Ishikawa (cell line): ENCODE measurements around the gene DTD1.

Experiments used
- CEBPB ChIP-seq: IDR thresholded peaks from 2 replicates; pipeline ENCODE4 v1.6.1; 2012
- CREB1 ChIP-seq: IDR thresholded peaks from 2 replicates; pipeline ENCODE4 v1.6.1; 2012; ENCODE audit warnings: low read depth
- EP300 ChIP-seq: IDR thresholded peaks from 2 replicates; pipeline ENCODE4 v1.6.1; 2012; ENCODE audit warnings: borderline replicate concordance
- RAD21 ChIP-seq: IDR thresholded peaks from 2 replicates; pipeline ENCODE4 v1.6.1; 2012; ENCODE audit warnings: low read depth
- USF1 ChIP-seq: IDR thresholded peaks from 2 replicates; pipeline ENCODE4 v1.6.1; 2012
- YY1 ChIP-seq: IDR thresholded peaks from 2 replicates; pipeline ENCODE4 v1.6.1; 2012; ENCODE audit warnings: low read depth
- ZBTB7A ChIP-seq: IDR thresholded peaks from 2 replicates; pipeline ENCODE4 v1.6.1; 2012; ENCODE audit warnings: low read depth
- TF ChIP-seq, protein P1 (sequence below): IDR thresholded peaks from 2 replicates; pipeline ENCODE4 v1.6.1; 2012; ENCODE audit warnings: low read depth, mild to moderate bottlenecking

GRCh38 chr20:18553746-18554145 lies 34.1 kb upstream of the DTD1 start:
- TF ChIP-seq USF1 (no peak), CREB1 (no peak), CEBPB (no peak), EP300 (no peak), RAD21 (no peak), ZBTB7A (no peak), YY1 (no peak)
- TF ChIP-seq, protein P1, sequence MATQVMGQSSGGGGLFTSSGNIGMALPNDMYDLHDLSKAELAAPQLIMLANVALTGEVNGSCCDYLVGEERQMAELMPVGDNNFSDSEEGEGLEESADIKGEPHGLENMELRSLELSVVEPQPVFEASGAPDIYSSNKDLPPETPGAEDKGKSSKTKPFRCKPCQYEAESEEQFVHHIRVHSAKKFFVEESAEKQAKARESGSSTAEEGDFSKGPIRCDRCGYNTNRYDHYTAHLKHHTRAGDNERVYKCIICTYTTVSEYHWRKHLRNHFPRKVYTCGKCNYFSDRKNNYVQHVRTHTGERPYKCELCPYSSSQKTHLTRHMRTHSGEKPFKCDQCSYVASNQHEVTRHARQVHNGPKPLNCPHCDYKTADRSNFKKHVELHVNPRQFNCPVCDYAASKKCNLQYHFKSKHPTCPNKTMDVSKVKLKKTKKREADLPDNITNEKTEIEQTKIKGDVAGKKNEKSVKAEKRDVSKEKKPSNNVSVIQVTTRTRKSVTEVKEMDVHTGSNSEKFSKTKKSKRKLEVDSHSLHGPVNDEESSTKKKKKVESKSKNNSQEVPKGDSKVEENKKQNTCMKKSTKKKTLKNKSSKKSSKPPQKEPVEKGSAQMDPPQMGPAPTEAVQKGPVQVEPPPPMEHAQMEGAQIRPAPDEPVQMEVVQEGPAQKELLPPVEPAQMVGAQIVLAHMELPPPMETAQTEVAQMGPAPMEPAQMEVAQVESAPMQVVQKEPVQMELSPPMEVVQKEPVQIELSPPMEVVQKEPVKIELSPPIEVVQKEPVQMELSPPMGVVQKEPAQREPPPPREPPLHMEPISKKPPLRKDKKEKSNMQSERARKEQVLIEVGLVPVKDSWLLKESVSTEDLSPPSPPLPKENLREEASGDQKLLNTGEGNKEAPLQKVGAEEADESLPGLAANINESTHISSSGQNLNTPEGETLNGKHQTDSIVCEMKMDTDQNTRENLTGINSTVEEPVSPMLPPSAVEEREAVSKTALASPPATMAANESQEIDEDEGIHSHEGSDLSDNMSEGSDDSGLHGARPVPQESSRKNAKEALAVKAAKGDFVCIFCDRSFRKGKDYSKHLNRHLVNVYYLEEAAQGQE, result no peak
